Pons (tissue), 1 donor: Measurements from ENCODE around the gene RBBP4.
"Not testable (repeated sequence)": the region's sequence is repeated elsewhere in the genome, so short reads cannot be mapped to it uniquely, and the experiment has no call there.

Experiments used
- DNase-seq: peaks from one replicate; pipeline ENCODE4 v3.0.0-alpha.2; 2016; ENCODE audit warnings: low spot score

The RBBP4 gene

DNA sequence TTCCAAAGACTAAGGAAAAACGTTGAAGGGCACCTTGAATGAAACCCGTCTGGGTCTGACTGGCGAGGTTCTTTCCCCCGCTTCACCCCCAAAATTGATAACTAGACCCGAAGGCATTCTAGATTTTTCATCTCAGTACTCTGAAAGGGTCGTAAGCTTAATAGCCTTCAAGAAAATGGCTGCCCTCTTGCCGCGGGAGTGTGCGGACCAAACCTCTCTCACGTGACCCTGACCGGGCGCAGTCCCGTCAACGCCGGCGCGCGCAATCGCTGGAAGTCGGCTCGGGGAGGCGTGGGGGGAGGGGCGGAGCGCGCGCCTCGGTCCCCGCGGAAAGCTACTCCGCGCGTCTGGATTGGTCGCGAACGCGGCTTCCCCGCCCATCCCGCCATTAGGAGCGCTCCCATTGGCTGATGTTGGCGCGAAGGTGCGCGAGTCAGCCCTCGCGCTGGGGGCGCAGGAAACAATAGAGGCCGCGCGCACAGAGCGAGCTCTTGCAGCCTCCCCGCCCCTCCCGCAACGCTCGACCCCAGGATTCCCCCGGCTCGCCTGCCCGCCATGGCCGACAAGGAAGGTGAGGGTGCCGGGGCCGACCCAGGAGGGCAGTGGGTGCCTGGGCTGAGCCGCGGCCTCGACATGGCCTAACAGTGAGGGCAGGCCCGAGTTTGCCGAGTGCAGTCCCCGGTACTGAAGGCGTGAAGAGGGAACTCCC, at the start of gene RBBP4:
Gene RBBP4, plus strand, starts transcription at position 457 of the 709 bp plus-strand sequence. Its CDS starts 99 bp downstream, at position 556.
- DNase-seq = peak; percentile 94

DNA sequence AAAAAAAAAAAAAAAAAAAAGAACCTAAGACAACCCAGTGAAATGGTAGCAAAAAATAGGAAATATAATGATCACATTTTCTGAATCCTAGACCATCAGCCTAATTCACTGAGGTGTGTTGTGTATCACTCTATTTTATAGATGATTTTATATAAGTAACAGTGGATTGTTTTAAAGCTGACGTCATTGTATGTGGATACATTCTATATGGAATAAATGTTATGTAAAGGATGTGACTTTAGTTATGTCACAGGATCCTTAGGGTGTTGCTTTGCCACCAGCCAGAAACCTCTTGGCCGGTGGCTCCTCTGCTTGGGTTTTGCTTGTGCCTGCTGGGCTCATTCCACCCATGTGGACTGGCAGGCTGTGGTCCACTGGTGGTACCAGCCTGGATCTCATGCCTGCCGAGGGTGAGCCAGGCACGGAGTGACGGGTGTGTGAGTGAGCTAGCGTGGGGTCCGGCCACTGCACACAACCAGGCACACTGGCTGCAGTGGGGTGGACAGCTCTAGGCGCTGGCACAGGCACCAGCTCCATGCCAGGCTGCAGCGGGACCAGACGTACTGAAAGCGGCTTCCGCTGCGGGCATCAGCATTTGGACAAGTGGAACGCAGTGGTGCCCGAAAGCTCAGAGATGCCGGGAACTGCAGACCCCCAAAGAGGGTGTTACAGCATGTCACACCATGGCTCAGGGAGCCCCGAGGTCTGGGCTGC, 45.1 kb upstream of the RBBP4 start:
- no peak for DNase-seq

GRCh38 chr1:32606565-32607371, 44.2 kb upstream of the RBBP4 start:
- no peak for DNase-seq

GRCh38 chr1:32609180-32609579, 41.8 kb upstream of the RBBP4 start:
- no peak for DNase-seq

DNA sequence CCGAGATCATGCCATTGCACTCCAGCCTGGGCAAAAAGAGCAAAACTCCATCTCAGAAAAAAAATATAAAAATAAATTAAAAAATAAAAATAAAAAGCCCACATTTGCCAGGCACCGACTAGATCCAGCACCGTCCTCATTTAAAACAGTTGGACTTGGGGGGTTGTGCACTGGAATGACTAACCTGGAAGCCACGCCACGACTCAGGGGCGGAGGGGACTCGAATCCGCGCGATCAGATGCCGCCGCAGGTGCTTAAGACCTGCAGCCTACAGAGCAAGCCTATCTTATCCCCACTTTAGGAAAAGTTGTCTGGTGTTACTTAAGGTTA, 39.2 kb upstream of the RBBP4 start:
- no peak for DNase-seq

- peak; percentile 88 for DNase-seq
Measured at GRCh38 chr1:32612189-32612881, 38.7 kb upstream of the RBBP4 start.

DNA sequence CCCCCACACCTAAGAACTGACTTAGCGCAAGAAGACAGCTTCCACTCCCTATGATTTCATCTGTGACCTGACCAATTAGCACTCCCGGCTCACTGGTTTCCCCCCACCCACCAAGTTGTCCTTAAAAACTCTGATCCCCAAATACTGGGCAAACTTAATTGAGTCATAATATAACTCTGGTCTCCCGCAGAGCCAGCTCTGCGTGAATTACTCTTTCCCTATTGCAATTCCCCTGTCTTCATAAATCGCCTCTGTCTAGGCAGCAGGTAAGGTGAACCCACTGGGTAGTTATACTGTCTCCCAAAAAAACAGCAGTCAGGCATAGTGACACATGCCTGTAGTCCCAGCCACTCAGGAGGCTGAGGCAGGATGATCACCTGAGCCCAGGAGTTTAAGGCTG, 37.5 kb upstream of the RBBP4 start:
- no peak for DNase-seq

DNA sequence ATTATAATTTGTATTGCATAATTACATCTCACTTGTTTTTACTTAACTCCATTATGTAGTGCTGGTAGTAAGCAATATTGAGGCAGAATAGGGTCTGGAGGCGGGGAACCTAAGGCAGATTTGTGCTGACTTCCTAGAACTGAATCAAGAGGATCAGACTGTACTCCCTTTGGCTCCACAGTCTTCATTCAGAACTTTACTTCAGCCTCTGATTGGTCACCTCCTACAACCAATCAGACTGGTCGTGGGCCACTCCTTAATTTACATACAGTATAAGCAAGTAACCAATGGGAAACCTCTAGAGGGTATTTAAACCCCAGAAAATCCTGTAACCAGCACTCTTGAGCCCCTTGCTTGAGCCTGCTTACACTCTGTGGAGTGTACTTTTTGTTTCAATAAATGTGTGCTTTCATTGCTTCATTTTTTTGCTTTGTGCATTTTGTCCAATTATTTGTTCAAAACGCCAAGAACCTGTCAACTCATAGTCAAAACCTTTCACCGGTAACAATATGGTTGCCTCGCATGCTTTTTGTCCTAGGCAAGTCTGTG, 32.3 kb upstream of the RBBP4 start:
- no peak for DNase-seq

- peak; percentile 17 for DNase-seq
Measured at GRCh38 chr1:32619701-32620485, 31.1 kb upstream of the RBBP4 start.

DNA sequence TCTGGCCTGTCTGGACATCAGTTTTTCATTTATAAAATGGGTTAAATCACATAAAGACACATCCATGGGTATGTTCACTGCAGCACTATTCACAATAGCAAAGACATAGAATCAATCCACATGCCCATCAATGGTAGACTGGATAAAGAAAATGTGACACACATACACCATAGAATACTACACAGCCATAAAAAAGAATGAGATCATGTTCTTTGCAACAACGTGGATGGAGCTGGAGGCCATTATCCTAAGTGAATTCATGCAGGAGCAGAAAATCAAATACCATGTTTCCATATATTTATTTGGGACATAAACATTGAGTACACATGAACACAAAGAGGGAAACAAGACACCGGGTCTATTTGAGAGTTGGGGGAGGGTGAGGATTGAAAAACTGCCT, 28.8 kb upstream of the RBBP4 start:
- no peak for DNase-seq

DNA sequence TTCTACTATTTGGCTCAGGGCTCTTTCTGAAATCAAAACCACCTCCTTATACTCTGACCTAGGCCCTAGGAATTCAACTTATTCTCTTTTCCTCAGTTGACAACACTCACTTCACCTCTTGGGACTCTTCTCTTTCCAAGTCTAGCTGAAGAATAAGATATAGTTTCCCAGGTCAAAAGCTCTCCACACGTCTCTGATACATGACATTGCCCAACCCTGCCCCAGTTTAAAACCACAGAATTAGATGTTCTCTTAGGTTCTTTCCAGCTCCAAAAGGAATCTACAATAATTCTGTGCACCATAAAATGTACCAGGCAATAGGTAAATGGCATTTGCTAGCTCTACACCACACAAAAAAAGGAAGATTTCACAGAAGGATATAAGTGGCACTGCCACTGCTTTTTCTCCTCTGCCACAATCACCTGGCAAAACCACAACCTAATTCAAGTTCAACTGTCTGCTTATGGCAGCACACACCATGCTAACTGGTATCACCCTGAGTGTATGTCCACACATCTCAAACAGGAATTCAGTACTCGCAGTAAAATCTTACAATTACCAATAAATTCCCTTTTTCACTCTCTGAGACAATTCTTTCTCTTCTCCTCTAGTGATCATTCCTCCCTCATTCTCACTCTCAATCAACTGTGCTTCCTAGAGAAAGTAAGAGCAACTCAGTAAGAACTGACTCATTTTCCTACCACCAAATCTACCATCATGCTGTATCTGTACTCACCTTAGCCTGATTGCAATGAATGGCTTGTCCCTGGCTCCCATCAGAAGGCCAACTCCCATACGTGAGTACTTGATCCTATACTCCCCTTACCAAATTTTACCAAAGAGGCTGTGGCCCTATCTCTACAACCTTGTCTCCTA, 28.0 kb upstream of the RBBP4 start:
- DNase-seq = no peak

DNA sequence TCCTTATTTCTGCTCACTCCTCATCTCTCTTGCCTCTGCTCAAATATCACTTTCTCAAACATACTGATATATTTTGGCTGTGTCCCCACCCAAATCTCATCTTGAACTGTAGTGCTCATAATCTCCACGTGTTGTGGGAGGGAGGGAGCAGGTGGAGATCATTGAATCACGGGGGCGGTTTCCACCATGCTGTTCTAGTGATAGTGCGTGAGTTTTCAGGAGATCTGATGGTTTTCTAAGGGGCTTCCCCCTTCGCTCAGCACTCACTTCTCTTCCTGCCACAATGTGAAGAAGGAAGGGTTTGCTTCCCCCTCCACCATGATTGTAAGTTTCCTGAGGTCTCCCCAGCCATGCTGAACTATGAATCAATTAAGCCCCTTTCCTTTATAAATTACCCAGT, 27.2 kb upstream of the RBBP4 start:
- no peak for DNase-seq

GRCh38 chr1:32626176-32626575, 24.8 kb upstream of the RBBP4 start:
- no peak for DNase-seq

DNA sequence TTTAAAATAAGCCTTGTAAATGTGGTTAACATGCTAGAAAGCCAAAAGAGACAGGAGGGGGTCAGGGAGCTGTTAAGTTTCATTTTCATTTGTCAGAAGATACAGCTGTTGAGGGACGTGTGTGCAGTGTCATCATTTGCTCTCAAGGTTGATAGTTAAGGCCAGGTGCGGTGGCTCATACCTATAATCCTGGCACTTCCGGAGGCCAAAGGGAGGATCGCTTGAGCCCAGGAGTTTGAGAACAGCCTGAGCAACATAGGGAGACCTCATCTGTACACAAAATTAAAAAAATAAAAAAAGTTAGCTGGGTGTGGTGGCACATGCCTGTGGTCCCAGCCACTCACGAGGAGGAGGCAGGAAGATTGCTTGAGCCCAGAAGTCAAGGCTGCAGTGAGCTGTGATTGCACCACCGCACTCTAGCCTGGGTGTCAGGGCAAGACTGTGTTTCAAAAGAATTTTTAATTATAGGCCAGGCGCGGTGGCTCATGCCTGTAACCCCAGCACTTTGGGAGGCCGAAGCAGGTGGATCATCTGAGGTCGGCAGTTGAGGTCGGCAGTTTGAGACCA, 23.3 kb upstream of the RBBP4 start:
- DNase-seq = no peak

GRCh38 chr1:32630173-32630572, 20.8 kb upstream of the RBBP4 start:
- not testable (repeated sequence) for DNase-seq

DNA sequence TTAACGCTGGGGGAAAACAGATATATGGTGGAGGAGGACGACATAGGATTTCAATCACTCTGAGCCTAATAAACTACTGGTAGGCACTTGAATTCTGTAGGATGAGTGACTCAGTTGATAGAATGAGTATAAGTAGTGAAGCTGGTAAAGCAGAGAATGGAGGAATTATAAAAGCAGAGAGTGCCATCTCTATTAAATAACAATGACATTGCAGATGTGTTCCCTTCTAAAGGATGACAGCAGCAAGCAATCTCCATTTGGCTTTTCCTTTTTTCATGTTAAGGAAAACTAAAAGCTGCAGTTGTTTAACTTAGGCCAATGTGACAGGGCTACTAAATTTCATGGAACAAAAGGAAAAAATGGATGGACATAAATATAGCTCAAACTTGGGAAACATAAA, 18.2 kb upstream of the RBBP4 start:
- DNase-seq = no peak

- no peak for DNase-seq
Measured at GRCh38 chr1:32635508-32636277, 15.3 kb upstream of the RBBP4 start.

DNA sequence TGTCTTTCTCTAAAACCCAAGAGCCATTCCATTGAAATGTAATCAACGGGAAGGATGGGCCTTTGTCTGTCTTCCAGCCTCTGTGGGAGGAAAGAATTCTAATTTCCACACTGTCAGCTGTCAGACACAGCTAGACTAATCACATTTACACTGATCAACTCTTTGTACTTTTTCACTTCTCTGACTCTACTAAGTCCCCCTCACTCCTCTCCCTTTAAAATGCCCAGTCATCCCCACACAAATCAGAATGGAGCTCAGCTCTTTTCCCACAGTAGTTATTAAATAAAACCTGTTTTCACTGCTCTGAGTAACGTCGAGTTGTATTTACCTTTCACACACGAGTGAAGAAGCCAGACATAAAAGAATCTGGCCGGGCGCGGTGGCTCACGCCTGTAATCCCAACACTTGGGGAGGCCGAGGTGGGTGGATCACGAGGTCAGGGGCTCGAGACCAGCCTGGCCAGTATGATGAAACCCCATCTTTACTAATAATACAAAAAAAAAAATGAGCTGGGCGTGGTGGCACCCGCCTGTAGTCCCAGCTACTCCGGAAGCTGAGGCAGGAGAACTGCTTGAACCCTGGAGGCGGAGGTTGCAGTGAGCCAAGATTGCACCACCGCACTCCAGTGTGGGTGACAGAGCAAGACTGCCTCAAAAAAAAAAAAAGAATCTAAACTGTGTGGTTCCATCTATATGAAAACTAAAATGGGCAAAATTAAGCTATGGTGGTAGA, 13.9 kb upstream of the RBBP4 start:
- DNase-seq = no peak
